Measurements from ENCODE around the gene ZFYVE28.

GRCh38 chr4:2262944-2263250 is 155.5 kb downstream of the ZFYVE28 start:
- TF ChIP-seq CTCF (IDR thresholded peaks at IDR 0.05; ENCODE audit: insufficient read depth, low read length, poor library complexity, severe bottlenecking): no peak
- TF ChIP-seq EZH2phosphoT487 (conservative IDR thresholded peaks at IDR 0.05; ENCODE audit: low read length): no peak

All from SU-DHL-6 (cell line).